ENCODE results near the gene CLEC4M.
"Not testable (repeated sequence)": the region's sequence is repeated elsewhere in the genome, so short reads cannot be mapped to it uniquely, and the experiment has no call there.

CLEC4M gene

DNA sequence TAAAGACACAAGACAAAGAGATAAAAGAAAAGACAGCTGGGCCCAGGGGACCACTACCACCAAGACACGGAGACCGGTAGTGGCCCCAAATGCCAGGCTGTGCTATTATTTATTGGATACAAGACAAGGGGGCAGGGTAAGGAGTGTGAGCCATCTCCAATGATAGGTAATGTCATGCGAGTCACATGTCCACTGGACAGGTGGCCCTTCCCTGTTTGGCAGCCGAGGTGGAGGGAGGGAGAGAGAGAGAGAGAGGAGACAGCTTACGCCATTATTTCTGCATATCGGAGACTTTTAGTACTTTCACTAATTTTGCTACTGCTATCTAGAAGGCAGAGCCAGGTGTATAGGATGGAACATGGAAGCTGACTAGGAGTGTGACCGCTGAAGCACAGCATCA, 29.7 kb downstream of the CLEC4M start:
- not testable (repeated sequence) for H3K36me3 ChIP-seq (ENCODE audit: insufficient read depth, low read depth, low read length); H3K4me3 ChIP-seq (ENCODE audit: low read length); H3K4me1 ChIP-seq (ENCODE audit: insufficient read depth, low read length); H3K27ac ChIP-seq (ENCODE audit: low read length); H3K9me3 ChIP-seq (ENCODE audit: insufficient read depth, low read depth, low read length); H3K9ac ChIP-seq (ENCODE audit: low read depth, low read length)
- H3K27me3 ChIP-seq (ENCODE audit: insufficient read depth, low read length): peaks cover 33% of the 10 kb centered on the region

DNA sequence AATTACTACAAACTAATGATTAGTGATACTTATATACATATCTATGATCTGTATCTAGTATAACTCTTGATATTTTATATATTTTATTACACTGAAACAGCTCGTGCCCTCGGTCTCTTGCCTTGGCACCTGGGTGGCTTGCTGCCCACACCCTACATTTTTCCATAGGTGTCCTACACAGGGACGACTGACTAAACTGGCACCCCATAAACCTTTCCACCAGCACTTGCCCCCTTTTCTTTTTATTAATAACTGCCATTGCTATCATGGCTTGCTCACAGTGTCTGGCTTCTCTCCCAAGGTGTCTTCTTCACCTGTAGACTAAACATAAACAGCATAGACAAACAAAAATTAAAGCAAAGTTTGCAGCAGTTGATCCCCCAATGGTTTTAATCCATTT, 30.4 kb downstream of the CLEC4M start:
- H3K4me1 ChIP-seq (ENCODE audit: insufficient read depth, low read length): peaks cover 3% of the 10 kb centered on the region
- no peak overlapping the region for H3K4me3 ChIP-seq (ENCODE audit: low read length)
- H3K36me3 ChIP-seq (ENCODE audit: insufficient read depth, low read depth, low read length): no peaks in the 10 kb centered on the region
- H3K9me3 ChIP-seq (ENCODE audit: insufficient read depth, low read depth, low read length): no peaks in the 10 kb centered on the region
- H3K9ac ChIP-seq (ENCODE audit: low read depth, low read length): no peak overlapping the region
- H3K27me3 ChIP-seq (ENCODE audit: insufficient read depth, low read length): peaks cover 26% of the 10 kb centered on the region
- H3K27ac ChIP-seq (ENCODE audit: low read length): no peak overlapping the region

DNA sequence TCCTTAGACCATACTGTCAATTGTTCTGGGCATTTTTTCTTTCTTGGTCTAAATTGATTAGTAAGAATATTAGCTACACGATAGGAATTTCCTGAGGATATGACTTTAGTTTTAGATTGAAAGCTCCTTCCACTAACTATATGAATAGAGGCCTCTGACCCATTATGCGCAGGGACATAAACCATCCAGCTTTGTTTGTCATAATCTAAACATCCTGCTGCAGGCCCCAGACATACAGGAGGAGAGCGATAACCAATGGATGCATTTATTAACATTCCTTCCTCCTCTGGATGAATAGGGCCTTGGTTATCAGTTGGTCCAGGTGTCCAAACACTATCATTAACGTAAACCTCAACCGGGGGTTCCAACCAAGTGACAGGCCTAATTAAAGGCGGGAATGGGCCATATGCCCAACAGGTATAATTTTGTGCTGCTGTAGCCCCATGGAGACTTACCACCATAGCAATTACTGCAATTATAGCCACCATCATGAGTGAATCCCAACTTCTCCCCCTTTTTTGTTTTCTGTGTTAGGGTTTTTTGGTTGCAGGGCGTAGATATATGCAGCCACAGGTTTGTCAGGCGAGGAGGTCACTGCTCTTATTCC, 32.6 kb downstream of the CLEC4M start:
- no peaks in the 10 kb centered on the region for H3K9me3 ChIP-seq (ENCODE audit: insufficient read depth, low read depth, low read length)
- peaks cover 9% of the 10 kb centered on the region for H3K27me3 ChIP-seq (ENCODE audit: insufficient read depth, low read length)
- H3K36me3 ChIP-seq (ENCODE audit: insufficient read depth, low read depth, low read length): no peaks in the 10 kb centered on the region
- no peak overlapping the region for H3K27ac ChIP-seq (ENCODE audit: low read length)
- no peak overlapping the region for H3K9ac ChIP-seq (ENCODE audit: low read depth, low read length)
- H3K4me1 ChIP-seq (ENCODE audit: insufficient read depth, low read length): peaks cover 8% of the 10 kb centered on the region
- H3K4me3 ChIP-seq (ENCODE audit: low read length): no peak overlapping the region

DNA sequence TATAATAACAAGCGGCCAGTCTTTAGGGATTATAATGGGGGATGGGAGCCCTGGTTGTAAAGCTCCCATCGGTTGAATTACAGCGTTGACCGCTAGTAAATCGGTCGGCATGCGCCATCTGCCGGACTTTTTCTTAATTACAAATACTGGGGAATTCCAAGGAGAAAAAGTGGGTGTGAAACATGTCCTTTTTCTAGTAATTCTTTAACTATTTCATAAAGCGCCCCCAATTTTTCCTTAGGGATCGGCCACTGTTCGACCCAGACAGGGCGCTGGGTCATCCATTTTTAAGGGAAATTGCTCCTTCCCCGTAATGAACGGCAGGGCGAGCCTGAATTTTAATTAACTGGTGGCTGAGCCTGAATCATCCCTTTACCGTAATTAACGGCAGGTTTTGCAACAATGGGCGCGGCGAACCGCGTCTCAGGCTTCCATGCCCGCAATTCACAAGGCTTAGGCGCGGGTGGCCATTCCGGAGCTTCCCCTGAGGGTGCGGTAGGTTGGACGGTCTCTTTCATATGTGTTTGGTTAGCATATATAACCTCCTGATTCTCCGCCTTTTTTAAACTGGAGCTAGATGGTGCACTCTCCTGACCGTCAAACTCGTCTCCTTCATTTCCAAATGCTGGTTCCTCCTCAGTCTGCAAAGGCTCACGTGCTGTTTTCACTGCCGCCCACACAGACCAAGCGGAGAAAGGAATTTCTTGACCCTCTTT, 36.8 kb downstream of the CLEC4M start:
- H3K36me3 ChIP-seq (ENCODE audit: insufficient read depth, low read depth, low read length): no peaks in the 10 kb centered on the region
- peak overlapping the region; percentile 43; the same call in 1 of the 2 replicates for H3K9ac ChIP-seq (ENCODE audit: low read depth, low read length)
- peaks cover 8% of the 10 kb centered on the region for H3K4me1 ChIP-seq (ENCODE audit: insufficient read depth, low read length)
- H3K9me3 ChIP-seq (ENCODE audit: insufficient read depth, low read depth, low read length): peaks cover 16% of the 10 kb centered on the region; the same call in 1 of the 2 replicates
- no peak overlapping the region for H3K27ac ChIP-seq (ENCODE audit: low read length)
- peaks cover 6% of the 10 kb centered on the region for H3K27me3 ChIP-seq (ENCODE audit: insufficient read depth, low read length)
- peak overlapping the region; percentile 54; the same call in 1 of the 2 replicates for H3K4me3 ChIP-seq (ENCODE audit: low read length)

DNA sequence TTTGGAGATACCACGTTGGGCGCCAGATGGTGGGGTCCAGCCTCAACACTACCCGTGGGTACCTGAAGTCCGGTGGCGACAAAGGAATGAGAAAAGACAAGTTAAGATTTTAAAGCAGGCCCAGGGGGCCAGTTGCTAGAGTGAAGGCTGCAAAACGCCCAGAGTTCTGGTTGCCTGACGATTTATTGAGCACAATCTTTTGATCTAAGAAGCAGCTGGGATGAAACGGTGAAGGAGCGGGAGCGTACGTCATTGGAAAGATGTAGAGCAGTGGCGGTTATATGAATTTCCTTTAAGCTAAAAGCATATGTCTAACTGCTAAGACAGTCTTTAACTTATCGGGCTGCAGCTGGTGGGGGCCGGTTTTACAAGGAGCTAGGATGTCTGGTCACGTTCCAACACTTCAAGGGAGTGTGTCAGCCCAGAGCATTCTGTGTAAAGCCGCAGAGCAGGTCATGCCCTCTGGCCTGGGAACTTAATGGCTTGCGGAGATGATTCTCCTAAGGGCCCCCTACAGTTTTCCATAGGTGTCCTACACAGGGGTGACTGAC, 38.1 kb downstream of the CLEC4M start:
- Histone ChIP-seq H3K9me3 (ENCODE audit: insufficient read depth, low read depth, low read length) (peaks cover 16% of the 10 kb centered on the region; the same call in 1 of the 2 replicates), H3K27ac (ENCODE audit: low read length) (no peak overlapping the region), H3K9ac (ENCODE audit: low read depth, low read length) (no peak overlapping the region), H3K27me3 (ENCODE audit: insufficient read depth, low read length) (peaks cover 6% of the 10 kb centered on the region), H3K4me3 (ENCODE audit: low read length) (no peak overlapping the region), H3K36me3 (ENCODE audit: insufficient read depth, low read depth, low read length) (no peaks in the 10 kb centered on the region), H3K4me1 (ENCODE audit: insufficient read depth, low read length) (peaks cover 8% of the 10 kb centered on the region)

DNA sequence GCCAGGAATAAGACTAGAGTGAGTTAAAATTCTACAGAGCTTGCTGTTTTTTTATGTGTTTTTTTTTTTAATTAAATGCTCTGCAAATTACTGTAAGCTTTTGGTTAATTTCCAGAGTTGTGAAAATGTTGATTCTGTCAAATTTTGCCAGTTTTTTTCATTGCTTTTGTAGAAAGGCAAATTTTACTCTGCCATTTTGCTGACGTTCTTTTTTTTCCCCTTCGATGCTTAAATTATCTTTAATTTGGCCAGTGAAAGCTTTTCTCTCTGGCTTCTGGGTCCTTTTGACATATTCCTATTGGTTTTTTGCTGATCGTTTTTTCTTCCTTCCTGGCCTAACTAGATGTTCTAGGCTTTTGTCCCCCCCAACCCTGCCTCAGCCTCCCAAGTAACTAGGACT, 43.2 kb downstream of the CLEC4M start:
- Histone ChIP-seq H3K27ac (ENCODE audit: low read length) (no peak overlapping the region), H3K27me3 (ENCODE audit: insufficient read depth, low read length) (no peaks in the 10 kb centered on the region), H3K9ac (ENCODE audit: low read depth, low read length) (no peak overlapping the region), H3K36me3 (ENCODE audit: insufficient read depth, low read depth, low read length) (no peaks in the 10 kb centered on the region), H3K9me3 (ENCODE audit: insufficient read depth, low read depth, low read length) (peaks cover 12% of the 10 kb centered on the region; the same call in 1 of the 2 replicates), H3K4me1 (ENCODE audit: insufficient read depth, low read length) (no peaks in the 10 kb centered on the region), H3K4me3 (ENCODE audit: low read length) (no peak overlapping the region)

DNA sequence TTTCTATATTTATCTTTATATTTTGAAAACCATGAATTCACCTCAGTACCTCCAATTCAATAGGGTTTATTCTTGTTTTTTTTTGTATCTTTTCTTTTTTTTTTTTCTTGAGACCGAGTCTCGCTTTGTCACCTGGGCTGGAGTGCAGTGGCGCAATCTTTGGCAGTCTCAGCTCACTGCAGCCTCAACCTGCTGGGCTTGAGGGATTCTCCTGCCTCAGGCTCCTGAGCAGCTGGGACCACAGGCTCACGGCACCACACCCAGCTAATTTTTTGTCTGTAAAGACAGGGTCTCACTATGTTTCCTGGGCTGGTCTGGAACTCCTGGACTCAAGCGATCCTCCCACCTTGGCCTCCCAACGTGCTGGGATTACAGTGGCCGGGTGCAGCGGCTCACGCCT, 43.8 kb downstream of the CLEC4M start:
- Histone ChIP-seq H3K9ac (ENCODE audit: low read depth, low read length) (no peak overlapping the region), H3K36me3 (ENCODE audit: insufficient read depth, low read depth, low read length) (no peaks in the 10 kb centered on the region), H3K4me1 (ENCODE audit: insufficient read depth, low read length) (no peaks in the 10 kb centered on the region), H3K27ac (ENCODE audit: low read length) (no peak overlapping the region), H3K4me3 (ENCODE audit: low read length) (no peak overlapping the region), H3K27me3 (ENCODE audit: insufficient read depth, low read length) (no peaks in the 10 kb centered on the region), H3K9me3 (ENCODE audit: insufficient read depth, low read depth, low read length) (peaks cover 8% of the 10 kb centered on the region; the same call in 1 of the 2 replicates)

DNA sequence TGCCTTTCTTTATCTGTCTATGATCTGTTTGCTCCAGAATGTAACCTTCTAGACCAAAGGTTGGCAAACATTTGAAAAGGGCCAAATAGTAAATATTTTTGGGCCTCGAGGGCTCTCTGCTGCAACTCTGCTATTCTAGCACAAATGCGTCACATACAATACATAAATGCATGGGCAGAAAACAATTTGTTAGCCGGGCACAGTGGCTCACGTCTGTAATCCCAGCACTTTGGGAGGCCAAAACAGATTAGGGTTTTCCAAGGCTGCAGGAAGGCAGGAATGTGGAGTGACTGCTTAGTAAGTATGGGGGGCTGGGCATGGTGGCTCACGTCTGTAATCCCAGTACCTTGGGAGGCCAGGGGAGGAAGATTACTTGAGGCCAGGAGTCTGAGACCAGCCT, 45.1 kb downstream of the CLEC4M start:
- Histone ChIP-seq H3K4me3 (ENCODE audit: low read length) (no peak overlapping the region), H3K4me1 (ENCODE audit: insufficient read depth, low read length) (no peaks in the 10 kb centered on the region), H3K27me3 (ENCODE audit: insufficient read depth, low read length) (no peaks in the 10 kb centered on the region), H3K9ac (ENCODE audit: low read depth, low read length) (no peak overlapping the region), H3K36me3 (ENCODE audit: insufficient read depth, low read depth, low read length) (no peaks in the 10 kb centered on the region), H3K27ac (ENCODE audit: low read length) (no peak overlapping the region), H3K9me3 (ENCODE audit: insufficient read depth, low read depth, low read length) (no peaks in the 10 kb centered on the region; the same call in 1 of the 2 replicates)

DNA sequence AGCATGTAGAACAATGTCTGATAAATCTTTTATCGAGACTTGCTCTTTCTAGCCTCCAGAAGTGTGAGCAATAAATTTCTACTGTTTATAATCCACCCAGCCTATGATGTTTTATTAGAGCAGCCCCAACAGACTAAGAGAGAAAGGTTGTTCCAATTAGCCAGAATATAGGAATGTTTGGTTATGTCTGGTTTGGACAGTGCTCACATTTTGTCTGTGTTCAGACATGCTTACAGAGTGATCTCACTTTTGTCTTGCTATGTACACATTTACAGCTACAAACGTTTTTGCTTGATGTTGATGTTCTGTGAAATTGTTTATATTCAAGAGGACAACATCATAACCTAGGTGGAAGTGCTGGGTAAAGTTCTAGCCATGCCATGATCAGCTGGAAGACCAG, 48.9 kb downstream of the CLEC4M start:
- no peaks in the 10 kb centered on the region; the same call in 1 of the 2 replicates for H3K9me3 ChIP-seq (ENCODE audit: insufficient read depth, low read depth, low read length)
- H3K4me1 ChIP-seq (ENCODE audit: insufficient read depth, low read length): no peaks in the 10 kb centered on the region
- no peak overlapping the region for H3K4me3 ChIP-seq (ENCODE audit: low read length)
- H3K9ac ChIP-seq (ENCODE audit: low read depth, low read length): no peak overlapping the region
- H3K27ac ChIP-seq (ENCODE audit: low read length): no peak overlapping the region
- no peaks in the 10 kb centered on the region for H3K36me3 ChIP-seq (ENCODE audit: insufficient read depth, low read depth, low read length)
- H3K27me3 ChIP-seq (ENCODE audit: insufficient read depth, low read length): no peaks in the 10 kb centered on the region

DNA sequence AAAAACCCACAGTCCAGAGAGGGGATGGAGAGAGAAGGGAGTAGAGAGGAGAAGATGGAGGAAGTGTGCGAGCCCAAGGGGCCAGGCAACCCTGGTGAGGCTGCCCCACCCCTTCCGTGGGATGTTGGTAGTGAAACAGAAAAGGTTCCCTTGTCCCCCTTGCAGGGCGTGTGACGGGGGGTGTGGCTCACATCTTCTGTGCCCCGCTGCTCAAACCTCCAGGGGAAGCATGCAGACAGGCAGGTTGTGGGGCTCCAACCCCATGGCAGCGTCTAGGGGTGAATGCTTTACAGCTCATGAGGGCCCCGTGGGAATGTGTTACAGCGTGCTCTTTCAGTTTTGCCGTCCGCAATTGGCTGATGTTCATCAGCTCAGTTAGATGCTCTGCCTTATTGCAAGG, 52.3 kb downstream of the CLEC4M start:
- H3K4me3 ChIP-seq (ENCODE audit: low read length): no peak overlapping the region
- no peaks in the 10 kb centered on the region for H3K4me1 ChIP-seq (ENCODE audit: insufficient read depth, low read length)
- no peak overlapping the region for H3K27ac ChIP-seq (ENCODE audit: low read length)
- H3K27me3 ChIP-seq (ENCODE audit: insufficient read depth, low read length): peaks cover 4% of the 10 kb centered on the region; the same call in 1 of the 2 replicates
- no peaks in the 10 kb centered on the region for H3K36me3 ChIP-seq (ENCODE audit: insufficient read depth, low read depth, low read length)
- peaks cover 6% of the 10 kb centered on the region; the same call in 1 of the 2 replicates for H3K9me3 ChIP-seq (ENCODE audit: insufficient read depth, low read depth, low read length)
- H3K9ac ChIP-seq (ENCODE audit: low read depth, low read length): no peak overlapping the region

DNA sequence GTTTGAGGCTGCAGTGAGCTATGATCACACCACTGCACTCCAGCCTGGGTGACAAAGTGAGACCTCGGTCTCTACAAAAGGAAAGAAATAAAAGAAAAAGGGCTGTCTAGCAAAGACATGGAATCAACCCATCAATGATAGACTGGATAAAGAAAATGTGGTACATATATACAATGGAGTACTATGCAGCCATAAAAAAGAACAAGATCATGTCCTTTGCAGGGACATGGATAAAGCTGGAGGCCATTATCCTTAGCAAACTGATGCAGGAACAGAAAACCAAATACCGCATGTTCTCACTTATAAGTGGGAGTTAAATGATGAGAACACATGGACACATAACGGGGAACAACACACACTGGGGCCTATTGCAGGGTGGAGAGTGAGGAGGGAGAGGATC, 53.0 kb downstream of the CLEC4M start:
- not testable (repeated sequence) for H3K27me3 ChIP-seq (ENCODE audit: insufficient read depth, low read length); H3K36me3 ChIP-seq (ENCODE audit: insufficient read depth, low read depth, low read length); H3K9me3 ChIP-seq (ENCODE audit: insufficient read depth, low read depth, low read length); H3K27ac ChIP-seq (ENCODE audit: low read length); H3K9ac ChIP-seq (ENCODE audit: low read depth, low read length); H3K4me1 ChIP-seq (ENCODE audit: insufficient read depth, low read length); H3K4me3 ChIP-seq (ENCODE audit: low read length)

DNA sequence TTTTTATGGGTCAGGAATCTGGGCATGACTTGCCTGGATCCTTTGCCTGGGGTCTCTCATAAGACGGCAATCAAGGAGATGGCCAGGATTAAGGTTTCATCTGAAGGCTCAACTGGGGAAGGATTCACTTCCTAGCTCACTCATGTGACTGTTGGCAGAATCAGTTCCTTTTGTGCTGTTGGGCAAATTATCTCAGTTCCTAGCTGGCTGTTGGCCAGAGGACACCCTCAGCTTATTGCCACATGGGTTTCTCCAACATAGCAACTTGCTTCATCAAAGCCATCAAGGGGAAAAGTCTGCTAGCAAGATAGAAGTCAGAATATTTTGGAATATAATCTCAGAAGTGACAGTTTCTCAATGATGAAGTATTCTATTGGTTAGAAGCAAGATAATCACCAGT, 54.8 kb downstream of the CLEC4M start:
- Histone ChIP-seq H3K36me3 (ENCODE audit: insufficient read depth, low read depth, low read length) (no peaks in the 10 kb centered on the region), H3K27ac (ENCODE audit: low read length) (no peak overlapping the region), H3K4me3 (ENCODE audit: low read length) (no peak overlapping the region), H3K9me3 (ENCODE audit: insufficient read depth, low read depth, low read length) (peaks cover 6% of the 10 kb centered on the region; the same call in 1 of the 2 replicates), H3K9ac (ENCODE audit: low read depth, low read length) (no peak overlapping the region), H3K27me3 (ENCODE audit: insufficient read depth, low read length) (peaks cover 8% of the 10 kb centered on the region; the same call in 1 of the 2 replicates), H3K4me1 (ENCODE audit: insufficient read depth, low read length) (no peaks in the 10 kb centered on the region)
